Breast epithelium (tissue), 3 donors: ENCODE measurements around the gene TPSD1.

Experiments
- CTCF ChIP-seq, 3 donors: fragments of 450-650 bp; IDR thresholded peaks; one replicate each; pipeline ENCODE4 v1.5.1; 2016 to 2017; ENCODE audit warnings: antibody characterized with exemption in 3 of 3, mild to moderate bottlenecking in 3 of 3, moderate library complexity in 3 of 3
- POLR2A ChIP-seq: fragments of 450-650 bp; IDR thresholded peaks from one replicate; pipeline ENCODE4 v1.6.1; 2016; ENCODE audit warnings: antibody characterized with exemption, mild to moderate bottlenecking, moderate library complexity

GRCh38 chr16:1216296-1216619 is 39.6 kb upstream of the TPSD1 start:
- TF ChIP-seq POLR2A (no peak), CTCF (IDR thresholded peaks at IDR 0.05) (no peak)
